NCI-H510A (cell line): Measurements from ENCODE around the gene MGP.
A peak's percentile ranks its signal among the peaks of the same experiment; 100 is the strongest.

Experiments used
- DNase-seq: peaks from one replicate; lab custom pipeline; 2025; lab: John Stamatoyannopoulos, UW

Gene MGP

DNA sequence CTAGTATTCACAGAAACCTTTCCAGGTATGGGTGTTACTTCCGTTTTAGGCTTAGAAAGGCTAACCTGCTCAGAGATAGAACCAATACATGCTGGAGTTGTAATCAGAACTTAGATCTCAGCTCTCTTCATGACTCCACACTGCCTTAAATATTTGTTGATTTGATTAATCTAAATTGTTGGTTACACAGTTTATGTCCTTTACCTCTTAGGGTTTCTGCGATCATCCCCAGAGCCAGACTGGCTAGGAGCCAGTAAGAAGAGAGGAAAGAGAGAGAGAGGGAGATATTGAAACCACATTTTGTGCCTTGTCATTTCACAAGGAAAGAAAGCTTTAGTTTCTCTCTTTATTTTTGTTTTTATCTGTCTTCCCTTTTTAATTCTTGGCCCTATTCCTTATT lies 16.8 kb upstream of the MGP start:
- DNase-seq = no peak

DNA sequence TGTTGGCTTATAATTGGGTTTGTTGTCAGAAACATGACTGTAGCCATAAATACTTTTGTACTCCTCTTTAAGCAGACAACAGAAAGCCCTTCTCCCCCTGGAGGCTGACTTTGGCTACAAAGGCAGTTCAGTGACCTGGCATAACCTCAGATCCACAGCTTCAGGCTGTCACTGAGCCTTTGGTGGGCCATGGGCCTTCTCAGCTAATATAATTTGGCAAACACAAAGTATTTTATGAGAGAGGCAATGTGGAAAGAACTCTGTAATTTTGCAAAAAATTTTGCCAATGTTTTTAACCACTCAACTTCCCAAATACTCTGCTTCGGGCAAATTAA lies 15.5 kb upstream of the MGP start:
- no peak for DNase-seq

DNA sequence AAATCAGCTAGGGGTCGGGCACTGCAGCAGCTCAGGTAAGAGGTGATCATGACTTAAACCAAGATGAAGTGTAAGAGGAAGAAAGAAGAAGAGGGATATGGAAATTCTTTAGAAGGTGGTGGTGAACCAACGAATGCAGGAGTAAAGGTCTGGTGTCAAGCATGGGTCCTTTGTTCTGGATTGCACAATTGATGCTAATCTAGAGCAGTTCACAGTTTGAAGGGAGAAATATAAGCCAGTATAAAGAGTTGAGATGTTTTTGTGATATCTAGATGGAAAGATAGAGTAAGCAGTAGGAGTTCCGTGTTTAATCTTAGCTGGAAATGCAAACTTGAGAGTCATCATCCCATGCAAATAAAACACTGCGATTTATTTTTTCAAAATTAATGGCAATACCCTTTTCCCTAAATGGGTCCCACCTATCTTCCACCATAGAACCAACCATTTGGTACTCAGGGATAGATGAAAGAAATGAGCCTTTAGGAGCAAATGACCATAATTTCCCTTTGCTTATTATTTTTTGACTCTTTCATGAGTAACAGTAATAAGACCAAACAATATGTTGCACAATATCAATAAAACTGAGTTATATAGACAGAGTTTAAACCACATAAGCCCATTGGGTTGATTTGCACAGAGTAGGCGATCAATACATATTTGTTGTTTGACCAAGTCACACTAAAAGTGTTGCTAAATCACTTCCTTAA lies 15.0 kb upstream of the MGP start:
- no peak for DNase-seq

DNA sequence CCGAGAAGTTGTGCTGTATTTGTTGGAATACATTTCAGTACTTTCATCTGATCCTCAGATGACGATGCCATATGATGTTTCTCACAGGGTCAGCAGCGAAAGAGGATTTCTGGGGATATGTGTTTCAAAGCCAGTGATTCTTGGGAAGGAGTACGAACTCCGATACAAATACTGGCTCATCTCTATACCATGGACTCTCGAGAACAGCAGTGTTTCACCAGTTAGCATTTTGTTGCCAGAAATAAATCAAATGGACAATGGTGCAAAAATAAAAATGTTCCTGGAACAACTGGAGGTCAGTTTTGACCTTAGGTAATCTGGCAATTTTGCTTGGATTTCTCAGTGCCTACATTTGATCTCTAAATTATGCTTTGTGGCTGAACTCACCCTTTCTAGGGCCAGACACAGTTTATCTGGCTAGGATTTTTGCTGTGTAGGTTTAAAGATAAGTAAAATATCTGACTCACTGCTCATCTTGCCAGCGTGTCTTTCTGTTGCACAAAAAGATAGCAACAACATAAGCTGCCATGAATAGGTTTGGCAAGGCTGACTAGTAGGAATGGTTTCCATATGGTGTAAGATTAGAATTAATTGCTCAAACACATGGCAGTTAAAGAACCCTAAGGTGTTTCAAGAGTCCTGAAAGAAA lies 11.0 kb upstream of the MGP start:
- DNase-seq = no peak

DNA sequence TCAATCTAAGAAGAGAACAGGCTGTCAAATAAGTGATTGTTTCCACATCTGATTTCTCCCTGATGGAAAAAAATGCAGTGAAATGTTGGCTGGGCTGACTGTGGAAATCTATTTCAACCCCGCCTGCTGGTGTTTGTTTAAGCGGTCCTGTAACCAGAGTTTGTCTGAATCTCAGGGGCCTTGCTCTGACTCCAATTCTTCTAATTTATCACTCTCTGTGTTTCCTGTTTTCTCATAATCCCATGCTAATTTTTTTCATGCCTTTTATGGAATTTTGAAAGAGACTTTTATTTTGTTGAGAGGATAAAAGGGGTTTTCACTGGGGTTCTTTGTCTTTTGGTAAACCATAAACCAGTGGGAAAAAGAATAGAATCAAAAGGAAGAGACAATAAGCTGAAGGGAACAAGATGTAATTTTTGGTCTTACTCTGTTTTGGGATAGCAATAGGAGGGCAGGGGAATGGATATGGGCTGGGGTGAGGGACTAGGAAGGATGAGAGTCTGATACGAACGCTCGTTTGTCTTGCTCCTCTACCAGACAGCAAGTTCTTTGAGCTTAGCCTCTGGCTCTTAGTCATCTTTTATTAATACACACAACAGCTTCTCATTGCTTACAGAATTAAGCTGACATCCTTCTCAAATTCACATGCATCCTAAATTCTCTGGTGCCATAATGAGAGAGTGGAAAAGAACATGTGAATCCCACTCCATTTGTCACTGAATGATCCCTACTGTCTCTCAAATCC lies 8.0 kb upstream of the MGP start:
- no peak for DNase-seq

DNA sequence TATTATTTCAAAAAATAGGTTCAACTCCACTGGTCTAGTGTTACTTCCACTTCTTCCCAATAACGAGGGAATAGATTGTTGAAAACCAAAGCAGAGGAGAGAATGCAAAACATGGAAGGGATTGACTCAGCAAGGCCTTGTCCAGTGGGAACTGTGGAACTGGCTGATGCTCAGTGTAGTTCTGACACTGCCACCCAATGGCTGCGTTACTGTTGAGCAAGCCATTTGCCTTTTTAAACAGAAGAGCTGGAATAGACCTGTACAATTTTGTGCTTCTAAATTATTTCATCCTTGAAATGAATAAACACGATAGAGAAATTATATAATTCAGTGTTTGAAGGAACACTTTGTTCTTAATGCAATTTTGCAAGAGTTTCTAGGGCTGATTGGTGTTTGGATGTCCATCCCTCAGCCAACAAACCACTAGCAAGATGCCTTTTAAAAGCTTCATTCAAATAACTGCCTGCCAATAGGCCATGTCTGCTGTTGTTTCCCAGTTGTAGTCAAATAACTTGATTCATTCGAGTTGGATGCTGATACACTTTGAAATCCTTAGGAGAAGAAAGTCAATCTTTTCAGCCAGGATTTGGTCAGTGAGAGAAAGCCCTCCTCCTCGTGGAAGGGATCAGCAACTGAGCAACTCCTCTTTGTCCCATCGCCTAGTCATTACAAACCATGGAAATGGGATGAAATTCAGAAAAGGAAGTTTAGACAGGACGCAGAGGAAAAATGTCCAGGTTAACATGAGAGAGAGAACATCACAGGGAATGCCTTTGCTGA lies 7.3 kb upstream of the MGP start:
- DNase-seq = no peak

DNA sequence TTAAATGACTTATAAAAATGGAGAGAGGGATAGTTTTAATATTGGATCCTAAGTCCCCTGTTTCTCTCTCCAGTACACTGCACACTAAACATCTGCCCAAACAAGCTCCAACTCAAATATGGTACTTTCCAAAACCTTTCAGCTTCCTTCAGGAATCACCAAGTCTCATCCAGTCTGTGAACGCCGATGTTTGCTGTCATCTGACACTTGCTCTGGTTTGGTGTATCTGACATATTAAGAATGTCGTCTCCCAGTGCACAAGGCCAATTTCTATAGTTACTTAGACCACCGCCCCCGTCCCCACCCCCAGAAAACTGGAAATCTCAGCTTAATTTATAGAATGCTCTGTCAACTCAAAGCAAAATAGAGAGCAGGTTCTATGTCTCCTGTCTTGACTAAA lies 5.0 kb upstream of the MGP start:
- no peak for DNase-seq

DNA sequence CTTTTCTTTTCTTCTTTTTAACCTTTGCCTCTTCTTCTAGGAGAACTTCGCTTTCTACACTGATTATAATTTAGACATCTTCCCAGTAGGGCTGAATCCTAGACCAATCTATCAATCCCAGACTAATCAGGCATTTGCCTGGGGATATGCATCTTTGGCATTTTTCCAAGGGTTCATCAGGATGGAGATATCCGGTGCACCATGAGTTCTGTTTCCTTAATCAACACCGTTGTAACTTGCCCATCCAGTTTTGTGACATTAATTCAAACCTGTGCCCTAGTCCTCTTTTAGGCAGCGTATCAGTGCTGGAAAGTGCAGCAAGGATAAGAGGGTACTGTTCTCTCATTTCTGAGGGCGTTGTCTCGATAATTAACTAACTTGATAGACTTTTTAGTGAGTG lies 617 bp upstream of the MGP start:
- peak; percentile 61 for DNase-seq

DNA sequence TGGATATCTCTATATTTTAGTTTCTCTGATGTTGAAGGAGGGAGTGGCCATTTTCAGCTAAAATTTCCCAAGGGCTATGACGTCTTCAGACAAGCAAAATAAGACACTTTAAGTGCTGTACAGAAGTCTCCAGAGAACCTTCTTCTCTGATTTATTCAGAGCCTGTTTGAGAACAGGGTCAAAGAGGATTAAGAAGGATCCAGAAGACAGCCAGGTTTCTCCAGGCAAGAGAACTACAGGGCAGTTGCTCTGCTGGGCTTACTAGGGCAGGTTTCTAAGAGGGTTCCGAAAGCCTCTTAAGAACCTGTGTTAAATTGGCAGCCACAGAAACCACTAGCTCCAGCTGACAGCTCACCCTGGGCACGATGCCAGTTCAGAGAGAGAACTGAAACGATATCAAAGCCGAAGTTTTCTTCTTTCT lies 1.2 kb downstream of the MGP start:
- DNase-seq = peak; percentile 17

DNA sequence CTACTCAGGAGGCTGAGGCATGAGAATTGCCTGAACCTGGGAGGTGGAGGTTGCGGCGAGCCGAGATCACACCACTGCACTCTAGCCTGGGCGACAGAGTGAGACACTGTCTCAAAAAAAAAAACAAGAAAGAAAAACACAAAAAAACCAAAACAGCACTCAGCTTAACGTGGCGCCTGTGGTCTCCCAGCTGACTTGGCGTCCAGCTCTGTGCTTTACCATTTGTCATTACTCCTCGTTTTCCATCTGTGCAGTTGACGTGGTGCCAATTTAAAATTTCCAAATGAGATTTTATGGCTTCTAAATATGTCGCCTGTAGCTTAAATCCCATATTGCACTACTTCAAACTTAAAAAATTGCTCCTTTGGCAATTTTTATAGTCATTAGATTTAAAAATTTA lies 2.0 kb downstream of the MGP start:
- DNase-seq = no peak

DNA sequence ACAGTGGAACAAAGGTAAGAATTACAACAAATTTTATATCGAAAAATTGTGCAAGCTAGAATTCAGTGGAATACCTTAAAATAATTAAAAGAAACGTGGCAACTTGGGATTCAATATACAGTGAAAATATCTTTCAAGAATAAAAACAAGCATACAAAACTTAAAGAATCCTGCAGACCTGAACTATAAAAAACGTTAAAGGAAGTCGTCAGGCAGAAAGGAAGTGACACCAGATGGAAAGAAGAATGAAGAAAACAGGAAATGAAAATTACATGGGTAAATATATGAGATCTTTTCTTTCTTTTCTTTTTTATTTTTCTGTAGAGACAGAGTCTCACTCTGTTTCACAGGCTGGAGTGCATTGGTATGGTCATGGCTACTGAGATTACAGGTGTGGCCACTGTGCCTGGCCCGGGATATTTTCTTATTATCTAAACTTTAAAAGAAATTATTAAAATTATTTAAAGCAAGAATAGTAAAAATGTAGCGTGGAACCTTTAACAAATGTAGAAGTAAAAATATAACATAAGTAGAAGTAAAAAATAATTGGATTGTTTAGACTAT lies 4.7 kb downstream of the MGP start:
- no peak for DNase-seq

DNA sequence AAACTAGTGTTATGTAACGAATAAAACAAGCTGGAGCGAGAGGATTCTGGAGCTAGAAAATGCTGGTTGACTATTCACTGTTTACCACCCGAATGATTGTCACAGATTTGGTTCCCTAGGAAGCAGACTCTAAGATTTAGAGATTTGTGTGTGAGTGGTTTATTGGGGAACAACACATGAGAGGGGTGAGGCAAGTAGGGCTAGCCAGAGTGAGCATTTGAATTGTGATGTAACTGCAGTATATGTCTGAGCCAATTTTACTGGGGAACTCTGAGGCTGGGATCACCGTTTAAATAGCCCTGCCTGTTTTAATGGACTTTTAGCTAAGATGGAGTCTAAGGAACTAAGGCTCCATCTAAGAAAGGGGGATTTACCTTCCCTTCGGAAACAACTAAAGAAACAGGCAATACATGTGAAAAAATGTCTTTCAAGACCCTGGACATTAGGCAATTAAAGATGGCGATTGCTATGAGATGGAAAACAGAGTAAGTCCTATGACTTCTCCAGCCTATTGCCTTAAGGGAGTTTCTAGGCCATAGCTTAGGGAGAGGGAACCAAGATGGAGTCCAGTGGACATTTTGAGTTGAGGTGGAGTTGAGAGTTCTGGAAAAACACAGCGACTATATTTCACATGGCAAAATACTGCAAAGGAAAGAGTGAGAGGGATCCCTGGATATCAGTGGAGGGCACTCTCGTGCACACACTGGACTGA lies 6.3 kb downstream of the MGP start:
- no peak for DNase-seq

DNA sequence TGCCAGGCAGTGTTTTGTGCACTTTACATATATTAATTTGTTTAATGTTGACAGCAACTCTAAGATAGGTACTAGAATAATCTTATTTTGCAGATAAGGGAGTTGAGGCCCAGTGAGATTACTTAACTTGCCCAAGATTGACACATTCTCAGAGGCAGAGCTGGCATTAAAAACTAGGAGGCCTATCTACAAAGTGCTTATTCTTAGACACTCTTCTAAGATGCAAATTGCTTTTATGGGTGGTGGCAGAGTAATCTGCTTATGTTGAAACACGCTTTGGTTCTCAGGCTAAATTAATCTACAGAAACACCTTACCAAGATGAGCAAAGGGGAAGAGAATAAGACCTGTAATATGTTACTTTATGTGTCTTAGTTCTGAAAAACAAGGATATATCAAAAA lies 7.2 kb downstream of the MGP start:
- DNase-seq = no peak

DNA sequence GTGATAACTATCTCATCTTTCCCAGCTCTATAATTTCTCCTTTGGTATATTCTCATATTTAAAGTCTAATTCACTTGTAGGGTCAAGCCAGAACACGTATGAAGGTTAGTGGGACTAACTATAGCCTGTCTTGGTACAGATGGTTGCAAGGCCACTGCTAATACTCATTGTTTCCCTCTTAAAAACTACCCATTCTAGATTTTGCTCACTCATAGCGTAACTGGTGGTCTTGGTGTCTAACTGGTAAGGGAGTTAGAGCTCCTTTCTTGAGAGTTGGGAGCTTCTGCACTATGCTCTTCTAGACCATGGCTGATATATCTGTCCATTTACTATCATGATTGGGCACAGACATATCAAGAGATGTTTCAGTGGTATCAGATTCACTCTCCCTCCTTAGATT lies 8.8 kb downstream of the MGP start:
- no peak for DNase-seq

DNA sequence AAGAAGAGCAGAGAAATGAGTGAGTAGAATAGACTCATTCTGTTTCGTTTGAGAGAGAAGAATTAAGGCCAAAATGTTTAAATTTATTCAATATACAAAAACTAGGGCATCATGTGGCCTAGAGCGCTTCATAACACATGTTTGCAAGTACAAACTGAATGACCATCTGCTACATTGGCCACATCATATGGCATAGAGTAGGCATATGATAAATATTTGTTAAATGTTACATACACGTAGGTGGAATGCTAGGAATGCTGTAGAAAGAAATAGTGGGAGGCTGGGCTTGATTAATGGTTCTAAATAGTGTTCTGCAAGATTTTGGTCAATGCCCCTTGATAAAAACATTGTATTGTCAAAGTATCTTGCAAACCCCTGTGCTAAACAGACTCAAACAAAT lies 10.8 kb downstream of the MGP start:
- no peak for DNase-seq

DNA sequence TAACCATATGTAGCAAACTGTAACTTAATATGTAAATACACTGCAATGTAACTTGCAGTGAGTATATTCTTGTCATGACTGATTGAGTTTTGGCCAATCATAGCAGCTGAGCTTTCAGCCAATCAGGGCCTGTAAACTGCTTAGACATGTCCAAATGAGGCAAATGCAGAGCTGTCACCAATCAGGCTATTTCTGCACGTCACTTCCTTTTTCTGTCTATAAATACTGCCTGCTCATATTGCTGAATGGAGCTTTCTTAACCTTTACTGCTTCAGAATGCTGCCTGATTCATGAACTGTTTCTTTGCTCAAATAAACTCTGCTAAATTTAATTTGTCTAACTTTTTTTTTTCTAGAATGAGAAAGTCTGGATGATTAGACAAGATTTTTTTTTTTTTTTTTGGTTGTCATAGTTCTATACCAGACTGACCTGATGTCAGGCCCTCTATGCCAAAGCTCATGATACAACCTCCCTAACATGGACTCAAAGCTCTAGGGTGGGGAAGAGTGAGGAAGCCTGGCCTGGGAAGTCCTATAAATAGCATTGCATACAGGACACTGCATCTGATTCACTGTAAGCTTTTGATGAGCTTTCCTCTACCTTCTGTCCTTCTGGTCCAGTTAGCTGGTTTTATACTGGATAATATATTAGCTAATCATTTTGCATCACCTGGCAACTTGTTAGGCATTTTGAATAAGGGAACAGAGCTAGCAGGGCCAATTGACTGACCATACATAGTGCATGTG lies 12.0 kb downstream of the MGP start:
- no peak for DNase-seq

DNA sequence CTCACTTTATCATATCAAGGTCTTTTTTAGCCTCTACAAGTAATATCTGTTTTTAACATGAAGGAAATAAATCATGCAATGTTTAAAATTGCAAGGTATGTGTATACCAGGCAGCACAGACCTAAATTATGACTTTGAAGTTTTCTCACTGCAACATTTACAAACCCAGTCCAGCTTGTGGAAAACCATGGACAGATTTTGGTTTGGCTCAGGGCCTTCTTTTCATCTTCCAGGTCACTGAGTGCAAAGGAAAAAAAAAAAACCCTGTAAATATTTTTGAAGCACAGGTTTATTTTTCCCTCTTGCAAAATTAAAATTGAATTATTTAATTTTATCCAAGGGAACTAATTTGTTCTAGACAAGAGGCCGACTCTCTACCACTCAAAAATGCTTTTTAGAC lies 13.8 kb downstream of the MGP start:
- DNase-seq = no peak

DNA sequence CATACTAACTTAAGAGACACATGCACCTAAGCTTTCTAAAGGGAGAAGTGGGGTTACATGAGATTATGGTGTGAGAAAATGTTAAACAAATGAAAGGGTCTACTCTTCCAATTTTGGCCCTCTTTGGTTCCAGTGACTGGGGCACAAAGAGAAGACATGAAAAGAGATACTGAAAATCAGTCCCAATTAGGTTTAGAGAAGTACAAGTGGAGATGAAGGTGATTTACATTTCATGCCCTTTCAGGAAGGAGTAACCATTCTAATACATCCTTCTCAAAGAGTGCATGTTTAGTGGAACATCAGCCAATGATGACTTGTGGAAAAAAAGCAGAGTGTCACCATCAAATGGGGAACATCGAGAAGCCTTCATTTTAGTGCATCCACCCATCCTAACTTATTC lies 14.4 kb downstream of the MGP start:
- no peak for DNase-seq

DNA sequence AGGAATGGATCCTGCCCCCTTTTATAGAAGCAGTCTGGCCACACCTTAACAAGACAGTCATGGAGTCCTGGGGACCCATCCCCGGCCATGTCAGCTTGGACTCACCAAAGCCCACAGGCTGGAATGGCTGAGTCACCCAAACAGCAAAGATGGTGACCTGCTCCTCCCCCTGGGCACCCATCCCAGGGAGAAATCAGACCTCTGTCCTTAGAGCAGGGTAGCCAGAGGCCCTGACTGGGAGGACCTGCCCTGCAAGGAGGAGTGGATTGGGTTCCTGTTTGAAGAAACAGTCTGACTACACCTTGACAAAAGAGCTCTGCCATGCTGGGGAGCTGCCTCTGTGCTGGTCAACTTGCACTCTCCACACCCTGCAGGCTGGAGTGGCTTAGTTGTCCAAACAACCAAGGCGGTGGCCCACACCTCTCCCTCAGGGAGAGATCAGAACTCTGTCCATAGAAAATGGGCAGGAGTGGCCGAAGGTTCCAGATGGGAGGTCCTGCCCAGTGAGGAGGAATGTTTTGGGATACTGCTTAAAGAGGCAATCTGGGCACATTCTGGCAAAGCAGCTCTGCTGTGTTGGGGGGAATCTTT lies 16.6 kb downstream of the MGP start:
- no peak for DNase-seq

DNA sequence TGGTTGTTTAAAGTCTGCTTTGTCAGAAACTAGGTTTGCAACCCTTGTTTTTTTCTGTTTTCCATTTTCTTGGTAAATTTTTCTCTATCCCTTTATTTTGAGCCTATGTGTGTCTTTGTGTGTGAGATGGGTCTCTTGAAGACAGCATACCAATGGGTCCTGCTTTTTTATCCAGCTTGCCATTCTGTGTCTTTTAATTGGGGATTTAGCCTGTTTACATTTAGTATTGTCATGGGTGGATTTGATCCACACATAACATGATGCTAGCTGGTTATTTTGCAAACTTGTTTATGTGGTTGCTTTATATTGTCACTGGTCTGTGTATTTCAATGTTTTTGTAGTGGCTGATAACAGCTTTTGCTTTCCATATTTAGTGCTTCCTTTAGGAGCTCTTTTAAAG lies 25.2 kb downstream of the MGP start:
- DNase-seq = no peak

DNA sequence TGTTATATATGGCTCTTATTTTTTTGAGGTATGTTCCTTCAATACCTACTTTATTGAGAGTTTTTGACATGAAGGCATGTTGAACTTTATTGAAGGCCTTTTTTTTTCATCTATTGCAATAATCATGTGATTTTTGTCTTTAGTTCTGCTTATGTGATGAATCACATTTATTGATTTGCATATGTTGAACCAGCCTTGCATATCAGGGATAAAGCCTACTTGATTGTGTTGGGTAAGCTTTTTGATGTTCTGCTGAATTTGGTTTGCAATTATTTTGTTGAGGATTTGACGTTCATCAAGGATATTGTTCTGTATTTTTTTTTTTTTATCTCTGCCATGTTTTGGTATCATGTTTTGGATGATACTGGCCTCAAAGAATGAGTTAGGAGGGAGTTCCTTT lies 27.1 kb downstream of the MGP start:
- no peak for DNase-seq
